K562 (cell line): ENCODE results near the gene TRIM25. TPM values are rescaled to one million over a fixed set of nuclear protein-coding genes. Genes with fewer than 3 reads are reported as not detected.

Experiments used
- BDP1 ChIP-seq: IDR thresholded peaks from 3 replicates; pipeline ENCODE4 v1.6.1; 2011; ENCODE audit not compliant: insufficient read length, insufficient read depth
- BHLHE40 ChIP-seq: IDR thresholded peaks from 2 replicates; pipeline ENCODE4 v1.6.1; 2011; ENCODE audit warnings: low read length, improper control_type of control experiment
- ILK ChIP-seq: fragments of 450-650 bp; IDR thresholded peaks from 2 replicates; pipeline ENCODE4 v1.6.1; 2016; ENCODE audit warnings: missing genetic modification characterization, low read depth, mild to moderate bottlenecking, missing compliant biosample characterization, moderate library complexity, borderline replicate concordance
- KHSRP ChIP-seq: fragments of 450-650 bp; IDR thresholded peaks from 2 replicates; pipeline ENCODE4 v1.6.1; 2017
- PTRF ChIP-seq: fragments of 450-650 bp; IDR thresholded peaks from 2 replicates; pipeline ENCODE4 v1.6.1; 2016; ENCODE audit warnings: mild to moderate bottlenecking, missing genetic modification characterization, missing compliant biosample characterization
- SREBF2 ChIP-seq: sonication (generic); formaldehyde crosslinking; IDR thresholded peaks from 2 replicates; pipeline ENCODE4 v1.4.0; 2020; ENCODE audit warnings: mild to moderate bottlenecking, missing genetic modification reagents
- SRSF7 ChIP-seq: fragments of 200-400 bp; formaldehyde crosslinking; optimal IDR thresholded peaks from 2 replicates; pipeline ENCODE3; 2017; ENCODE audit warnings: mild to moderate bottlenecking, low read depth, low read length
- TEAD1 ChIP-seq, 2 experiments: fragments of 450-650 bp in 1 of 2; sonication (generic) in 1 of 2; formaldehyde crosslinking; IDR thresholded peaks; 2 replicates each; pipeline versions ENCODE4 v1.4.0 to v1.8.0; 2020 to 2022; ENCODE audit warnings: mild to moderate bottlenecking in 2 of 2, missing genetic modification reagents in 1 of 2
- YBX1 ChIP-seq: fragments of 450-650 bp; IDR thresholded peaks from 2 replicates; pipeline ENCODE4 v1.7.1; 2016; ENCODE audit warnings: mild to moderate bottlenecking
- ZBED1 ChIP-seq: IDR thresholded peaks from 2 replicates; pipeline ENCODE4 v1.6.1; 2014
- ZNF431 ChIP-seq: sonication (generic); formaldehyde crosslinking; IDR thresholded peaks from 2 replicates; pipeline ENCODE4 v1.8.0; 2022; ENCODE audit warnings: mild to moderate bottlenecking, missing genetic modification reagents
- ZNF507 ChIP-seq: conservative IDR thresholded peaks from 2 replicates; pipeline ENCODE4 v1.6.1; 2017; ENCODE audit warnings: missing genetic modification characterization, missing compliant biosample characterization
- polyA plus RNA-seq, 8 experiments: library from polyadenylated mRNA; depleted of rRNA in 4 of 8; stranded (reverse) in 5 of 8; unstranded in 3 of 8; fragments of >200 nt; fragmentation: Nextera tagmentation in 2 of 8; fragmentation: Illumina TruSeq in 1 of 8; extraction: Ambion mirVana in 2 of 8; extraction: Trizol in 1 of 8; gene quantifications; 2 replicates each; pipeline versions ENCODE4 v1.2.1 to v1.2.3, GENCODE V29; 2011 to 2014; ENCODE audit warnings: inconsistent platforms in 1 of 8, missing spikeins in 1 of 8
- total RNA-seq, 7 experiments: library from RNA; depleted of rRNA in 6 of 7; stranded (reverse); fragments of >200 nt in 6 of 7; fragmentation: Illumina TruSeq in 2 of 7; extraction: Trizol in 2 of 7; gene quantifications; 2 replicates each; pipeline versions ENCODE4 v1.2.1 to v1.2.3, GENCODE V29; 2011 to 2021; ENCODE audit warnings: low replicate concordance in 1 of 7
- TF ChIP-seq, protein P1 (sequence below): sonication (generic); formaldehyde crosslinking; IDR thresholded peaks from 2 replicates; pipeline ENCODE4 v1.8.0; 2023; ENCODE audit warnings: missing genetic modification reagents, mild to moderate bottlenecking, borderline replicate concordance
- TF ChIP-seq, protein P2 (sequence below): fragments of 450-650 bp; formaldehyde crosslinking; IDR thresholded peaks from 2 replicates; pipeline ENCODE4 v1.4.0; 2022; ENCODE audit warnings: missing genetic modification characterization
- TF ChIP-seq, protein P3 (sequence below), 2 experiments: fragments of 200-800 bp in 1 of 2; sonication (Bioruptor generic) in 1 of 2; sonication (generic) in 1 of 2; formaldehyde crosslinking in 1 of 2; IDR thresholded peaks in 1 of 2; conservative IDR thresholded peaks in 1 of 2; 2 replicates each; pipeline versions ENCODE4 v1.5.0 to v1.6.1; 2016 to 2020; ENCODE audit warnings: missing compliant biosample characterization in 1 of 2, missing genetic modification characterization in 1 of 2, missing genetic modification reagents in 1 of 2
- TF ChIP-seq, protein P4 (sequence below): fragments of 250-450 bp; sonication (Bioruptor Pico); IDR thresholded peaks from 2 replicates; pipeline ENCODE4 v1.5.0; 2020; ENCODE audit warnings: mild to moderate bottlenecking, borderline replicate concordance

The TRIM25 gene
- total and polyA plus RNA-seq, 9 of the 15 experiments (the other 6 are each of a cell fraction or from before 2014, with no cell fraction given), result 5.9 to 49.5 (median 24.5) TPM

DNA sequence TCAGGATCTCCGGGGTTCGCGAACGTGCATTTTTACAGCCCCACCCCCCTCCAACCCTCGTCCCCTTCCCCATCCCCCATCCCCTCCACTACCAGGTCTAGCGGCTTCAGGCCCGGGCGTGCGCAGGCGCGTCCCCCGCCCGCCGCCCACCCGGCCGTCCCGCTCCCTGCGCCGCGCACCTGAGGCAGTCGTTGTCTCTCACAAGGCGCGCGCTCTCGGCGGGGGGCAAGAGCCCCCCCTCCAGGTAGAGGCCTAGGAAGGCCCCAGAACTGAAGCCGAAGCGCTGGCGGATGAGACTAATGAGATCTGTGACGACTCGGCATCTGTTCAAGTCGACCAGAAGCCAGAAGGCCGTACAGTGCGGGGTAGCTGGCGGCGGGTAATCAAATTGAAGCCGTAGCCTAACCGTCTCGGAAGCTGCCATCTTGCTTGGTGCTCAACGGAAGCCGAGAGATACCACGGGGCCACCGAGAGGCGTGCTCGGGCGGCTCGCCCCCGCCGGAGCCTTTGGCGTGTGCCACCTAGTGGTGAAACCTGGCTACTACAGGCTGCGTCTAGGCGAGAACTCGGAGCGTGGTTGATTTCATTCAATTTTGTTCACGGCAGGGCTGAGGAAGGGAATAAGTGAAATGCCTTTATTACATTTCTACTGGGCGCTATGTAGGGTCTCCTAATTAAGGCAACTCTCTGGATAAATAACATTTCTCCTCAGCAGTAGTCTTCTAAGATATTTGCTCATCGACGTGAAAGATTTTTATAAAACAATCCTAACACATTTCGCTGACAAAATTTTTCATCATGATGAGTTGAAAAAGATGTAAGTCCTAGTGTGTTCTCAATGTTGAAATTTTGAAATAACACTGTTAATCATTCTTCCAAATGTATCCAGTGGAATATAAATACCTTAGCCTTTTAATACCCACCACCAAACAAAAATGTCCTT lies 47.0 kb upstream of the TRIM25 start, which contains the start of gene COIL (continued):
- TF ChIP-seq TEAD1 (CRISPR knock-in tag; IDR thresholded peaks at IDR 0.05) (0 out of 4 replicates have a peak, but pooled peaks of 1 of the 2 experiments have one; percentile 46), PTRF (tag) (no peak), ZBED1 (0 out of 2 replicates have a peak, but pooled peaks have one; percentile 35), BHLHE40 (peak; percentile 60), SREBF2 (CRISPR knock-in tag) (no peak), SRSF7 (no peak), ZNF507 (tag) (no peak), YBX1 (no peak), BDP1 (no peak), ILK (tag) (no peak), ZNF431 (CRISPR knock-in tag) (no peak), KHSRP (no peak)
- TF ChIP-seq, protein P1, sequence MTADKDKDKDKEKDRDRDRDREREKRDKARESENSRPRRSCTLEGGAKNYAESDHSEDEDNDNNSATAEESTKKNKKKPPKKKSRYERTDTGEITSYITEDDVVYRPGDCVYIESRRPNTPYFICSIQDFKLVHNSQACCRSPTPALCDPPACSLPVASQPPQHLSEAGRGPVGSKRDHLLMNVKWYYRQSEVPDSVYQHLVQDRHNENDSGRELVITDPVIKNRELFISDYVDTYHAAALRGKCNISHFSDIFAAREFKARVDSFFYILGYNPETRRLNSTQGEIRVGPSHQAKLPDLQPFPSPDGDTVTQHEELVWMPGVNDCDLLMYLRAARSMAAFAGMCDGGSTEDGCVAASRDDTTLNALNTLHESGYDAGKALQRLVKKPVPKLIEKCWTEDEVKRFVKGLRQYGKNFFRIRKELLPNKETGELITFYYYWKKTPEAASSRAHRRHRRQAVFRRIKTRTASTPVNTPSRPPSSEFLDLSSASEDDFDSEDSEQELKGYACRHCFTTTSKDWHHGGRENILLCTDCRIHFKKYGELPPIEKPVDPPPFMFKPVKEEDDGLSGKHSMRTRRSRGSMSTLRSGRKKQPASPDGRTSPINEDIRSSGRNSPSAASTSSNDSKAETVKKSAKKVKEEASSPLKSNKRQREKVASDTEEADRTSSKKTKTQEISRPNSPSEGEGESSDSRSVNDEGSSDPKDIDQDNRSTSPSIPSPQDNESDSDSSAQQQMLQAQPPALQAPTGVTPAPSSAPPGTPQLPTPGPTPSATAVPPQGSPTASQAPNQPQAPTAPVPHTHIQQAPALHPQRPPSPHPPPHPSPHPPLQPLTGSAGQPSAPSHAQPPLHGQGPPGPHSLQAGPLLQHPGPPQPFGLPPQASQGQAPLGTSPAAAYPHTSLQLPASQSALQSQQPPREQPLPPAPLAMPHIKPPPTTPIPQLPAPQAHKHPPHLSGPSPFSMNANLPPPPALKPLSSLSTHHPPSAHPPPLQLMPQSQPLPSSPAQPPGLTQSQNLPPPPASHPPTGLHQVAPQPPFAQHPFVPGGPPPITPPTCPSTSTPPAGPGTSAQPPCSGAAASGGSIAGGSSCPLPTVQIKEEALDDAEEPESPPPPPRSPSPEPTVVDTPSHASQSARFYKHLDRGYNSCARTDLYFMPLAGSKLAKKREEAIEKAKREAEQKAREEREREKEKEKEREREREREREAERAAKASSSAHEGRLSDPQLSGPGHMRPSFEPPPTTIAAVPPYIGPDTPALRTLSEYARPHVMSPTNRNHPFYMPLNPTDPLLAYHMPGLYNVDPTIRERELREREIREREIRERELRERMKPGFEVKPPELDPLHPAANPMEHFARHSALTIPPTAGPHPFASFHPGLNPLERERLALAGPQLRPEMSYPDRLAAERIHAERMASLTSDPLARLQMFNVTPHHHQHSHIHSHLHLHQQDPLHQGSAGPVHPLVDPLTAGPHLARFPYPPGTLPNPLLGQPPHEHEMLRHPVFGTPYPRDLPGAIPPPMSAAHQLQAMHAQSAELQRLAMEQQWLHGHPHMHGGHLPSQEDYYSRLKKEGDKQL (CRISPR knock-in tag), result no peak
- TF ChIP-seq, protein P2, sequence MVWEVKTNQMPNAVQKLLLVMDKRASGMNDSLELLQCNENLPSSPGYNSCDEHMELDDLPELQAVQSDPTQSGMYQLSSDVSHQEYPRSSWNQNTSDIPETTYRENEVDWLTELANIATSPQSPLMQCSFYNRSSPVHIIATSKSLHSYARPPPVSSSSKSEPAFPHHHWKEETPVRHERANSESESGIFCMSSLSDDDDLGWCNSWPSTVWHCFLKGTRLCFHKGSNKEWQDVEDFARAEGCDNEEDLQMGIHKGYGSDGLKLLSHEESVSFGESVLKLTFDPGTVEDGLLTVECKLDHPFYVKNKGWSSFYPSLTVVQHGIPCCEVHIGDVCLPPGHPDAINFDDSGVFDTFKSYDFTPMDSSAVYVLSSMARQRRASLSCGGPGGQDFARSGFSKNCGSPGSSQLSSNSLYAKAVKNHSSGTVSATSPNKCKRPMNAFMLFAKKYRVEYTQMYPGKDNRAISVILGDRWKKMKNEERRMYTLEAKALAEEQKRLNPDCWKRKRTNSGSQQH (CRISPR knock-in tag), result no peak
- TF ChIP-seq, protein P3, sequence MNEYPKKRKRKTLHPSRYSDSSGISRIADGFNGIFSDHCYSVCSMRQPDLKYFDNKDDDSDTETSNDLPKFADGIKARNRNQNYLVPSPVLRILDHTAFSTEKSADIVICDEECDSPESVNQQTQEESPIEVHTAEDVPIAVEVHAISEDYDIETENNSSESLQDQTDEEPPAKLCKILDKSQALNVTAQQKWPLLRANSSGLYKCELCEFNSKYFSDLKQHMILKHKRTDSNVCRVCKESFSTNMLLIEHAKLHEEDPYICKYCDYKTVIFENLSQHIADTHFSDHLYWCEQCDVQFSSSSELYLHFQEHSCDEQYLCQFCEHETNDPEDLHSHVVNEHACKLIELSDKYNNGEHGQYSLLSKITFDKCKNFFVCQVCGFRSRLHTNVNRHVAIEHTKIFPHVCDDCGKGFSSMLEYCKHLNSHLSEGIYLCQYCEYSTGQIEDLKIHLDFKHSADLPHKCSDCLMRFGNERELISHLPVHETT (CRISPR knock-in tag; conservative IDR thresholded peaks at IDR 0.05 in 1 of 2, IDR thresholded peaks at IDR 0.05 in 1 of 2), result no peak
- TF ChIP-seq, protein P4, sequence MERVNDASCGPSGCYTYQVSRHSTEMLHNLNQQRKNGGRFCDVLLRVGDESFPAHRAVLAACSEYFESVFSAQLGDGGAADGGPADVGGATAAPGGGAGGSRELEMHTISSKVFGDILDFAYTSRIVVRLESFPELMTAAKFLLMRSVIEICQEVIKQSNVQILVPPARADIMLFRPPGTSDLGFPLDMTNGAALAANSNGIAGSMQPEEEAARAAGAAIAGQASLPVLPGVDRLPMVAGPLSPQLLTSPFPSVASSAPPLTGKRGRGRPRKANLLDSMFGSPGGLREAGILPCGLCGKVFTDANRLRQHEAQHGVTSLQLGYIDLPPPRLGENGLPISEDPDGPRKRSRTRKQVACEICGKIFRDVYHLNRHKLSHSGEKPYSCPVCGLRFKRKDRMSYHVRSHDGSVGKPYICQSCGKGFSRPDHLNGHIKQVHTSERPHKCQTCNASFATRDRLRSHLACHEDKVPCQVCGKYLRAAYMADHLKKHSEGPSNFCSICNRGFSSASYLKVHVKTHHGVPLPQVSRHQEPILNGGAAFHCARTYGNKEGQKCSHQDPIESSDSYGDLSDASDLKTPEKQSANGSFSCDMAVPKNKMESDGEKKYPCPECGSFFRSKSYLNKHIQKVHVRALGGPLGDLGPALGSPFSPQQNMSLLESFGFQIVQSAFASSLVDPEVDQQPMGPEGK (CRISPR knock-in tag), result no peak
